SK-N-SH (cell line): ENCODE measurements around the gene CSRP1. TPM values are rescaled to one million over a fixed set of nuclear protein-coding genes. Genes with fewer than 3 reads are reported as not detected.
A peak's percentile ranks its signal among the peaks of the same experiment; 100 is the strongest.

Experiments
- CTCF ChIA-PET: fragments of 300-600, 350-600 bp; formaldehyde crosslinking; extraction: SDS; loops from one replicate; lab custom pipeline; 2021; lab: Yijun Ruan, JAX
- POLR2A ChIA-PET: fragments of 350-600 bp; sonication (Branson Sonifier 250); formaldehyde crosslinking; extraction: SDS; loops from one replicate; lab custom pipeline; 2020; ENCODE audit warnings: antibody characterized with exemption, inconsistent platforms; lab: Yijun Ruan, JAX
- DNase-seq: peaks from one replicate; pipeline ENCODE4 v3.0.0; 2012
- H2AFZ ChIP-seq: fragments of 200-600 bp; sonication (generic); 2 replicates; pipeline ENCODE4 v1.8.1; 2016; ENCODE audit warnings: antibody characterized with exemption, mild to moderate bottlenecking, low read depth
- H3F3A ChIP-seq: fragments of 200-600 bp; sonication (generic); replicated peaks from 2 replicates; pipeline ENCODE3; 2016; ENCODE audit warnings: antibody characterized with exemption, mild to moderate bottlenecking; ENCODE audit not compliant: insufficient read depth
- H3K27ac ChIP-seq, 2 experiments: fragments of 200-500 bp in 1 of 2; fragments of 200-600 bp in 1 of 2; sonication (Bioruptor generic) in 1 of 2; sonication (generic), shearing (Covaris generic) in 1 of 2; 2 replicates each; pipeline versions ENCODE4 v1.5.1 to v1.6.1; 2014 to 2016; ENCODE audit warnings: low read depth in 2 of 2, inconsistent platforms in 1 of 2, low read length in 1 of 2, mild to moderate bottlenecking in 1 of 2, mixed read lengths in 1 of 2
- H3K27me3 ChIP-seq: fragments of 200-600 bp; sonication (generic), shearing (Covaris generic); 2 replicates; pipeline ENCODE4 v1.6.1; 2016; ENCODE audit warnings: mixed run types; ENCODE audit not compliant: insufficient read depth
- H3K36me3 ChIP-seq, 2 experiments: fragments of 200-500 bp in 1 of 2; fragments of 200-600 bp in 1 of 2; sonication (Bioruptor generic) in 1 of 2; sonication (generic) in 1 of 2; replicated peaks in 1 of 2; 2 replicates each; pipeline versions ENCODE3 to v1.5.1; 2014 to 2016; ENCODE audit warnings: low read length in 1 of 2, mild to moderate bottlenecking in 1 of 2; ENCODE audit not compliant: insufficient read depth in 2 of 2, control insufficient read depth in 1 of 2
- H3K4me1 ChIP-seq, 2 experiments: fragments of 200-500 bp in 1 of 2; fragments of 200-600 bp in 1 of 2; sonication (Bioruptor generic) in 1 of 2; sonication (generic), shearing (Covaris generic) in 1 of 2; 2 replicates each; pipeline versions ENCODE4 v1.5.1 to v1.6.1; 2014 to 2016; ENCODE audit warnings: low read depth in 1 of 2, low read length in 1 of 2, mixed run types in 1 of 2; ENCODE audit not compliant: insufficient read depth in 2 of 2, control insufficient read depth in 1 of 2
- H3K4me2 ChIP-seq: fragments of 200-600 bp; sonication (generic), shearing (Covaris generic); 2 replicates; pipeline ENCODE4 v1.6.1; 2017; ENCODE audit warnings: mixed run types
- H3K4me3 ChIP-seq, 2 experiments: fragments of 200-500 bp in 1 of 2; fragments of 200-600 bp in 1 of 2; sonication (Bioruptor generic) in 1 of 2; sonication (generic), shearing (Covaris generic) in 1 of 2; 2 replicates each; pipeline versions ENCODE4 v1.5.1 to v1.8.1; 2014 to 2016; ENCODE audit warnings: low read depth in 2 of 2, inconsistent platforms in 1 of 2, low read length in 1 of 2, mild to moderate bottlenecking in 1 of 2, mixed read lengths in 1 of 2, moderate library complexity in 1 of 2
- H3K79me2 ChIP-seq: fragments of 200-600 bp; sonication (generic); 2 replicates; pipeline ENCODE4 v1.8.1; 2017; ENCODE audit warnings: mild to moderate bottlenecking; ENCODE audit not compliant: insufficient read depth
- H3K9ac ChIP-seq: fragments of 200-600 bp; sonication (generic); 2 replicates; pipeline ENCODE4 v1.6.1; 2017; ENCODE audit warnings: mixed run types
- H3K9me2 ChIP-seq: fragments of 200-600 bp; sonication (generic); 2 replicates; pipeline ENCODE4 v1.6.1; 2017; ENCODE audit warnings: mixed run types
- H3K9me3 ChIP-seq: fragments of 200-600 bp; sonication (generic); 2 replicates; pipeline ENCODE4 v1.6.1; 2017; ENCODE audit warnings: mixed run types, mild to moderate bottlenecking, moderate library complexity
- H4K20me1 ChIP-seq: fragments of 200-600 bp; sonication (generic); 2 replicates; pipeline ENCODE4 v1.6.1; 2017; ENCODE audit warnings: mild to moderate bottlenecking, mixed run types; ENCODE audit not compliant: insufficient read depth
- CHD2 ChIP-seq: fragments of 150-350 bp; IDR thresholded peaks from 2 replicates; pipeline ENCODE4 v1.6.1; 2018; ENCODE audit warnings: low read length; ENCODE audit not compliant: partially characterized antibody
- EP300 ChIP-seq, 2 experiments: IDR thresholded peaks; 2 replicates each; pipeline versions ENCODE4 v1.4.0 to v1.6.1; 2012; ENCODE audit warnings: borderline replicate concordance in 1 of 2, low read depth in 1 of 2, low read length in 1 of 2
- FOXJ3 ChIP-seq: sonication (generic); formaldehyde crosslinking; IDR thresholded peaks from 2 replicates; pipeline ENCODE4 v1.5.1; 2020; ENCODE audit warnings: mild to moderate bottlenecking, missing genetic modification reagents
- FOXM1 ChIP-seq: IDR thresholded peaks from 2 replicates; pipeline ENCODE4 v1.4.0; 2012; ENCODE audit warnings: low read depth, mild to moderate bottlenecking
- GATA2 ChIP-seq: sonication (generic); formaldehyde crosslinking; IDR thresholded peaks from 2 replicates; pipeline ENCODE4 v1.5.0; 2020; ENCODE audit warnings: mild to moderate bottlenecking, missing genetic modification reagents
- JUND ChIP-seq: IDR thresholded peaks from 2 replicates; pipeline ENCODE4 v1.4.0; 2012
- MEF2A ChIP-seq: IDR thresholded peaks from 2 replicates; pipeline ENCODE4 v1.4.0; 2012; ENCODE audit warnings: low read depth, borderline replicate concordance
- NFIC ChIP-seq: IDR thresholded peaks from 2 replicates; pipeline ENCODE4 v1.4.0; 2012; ENCODE audit warnings: borderline replicate concordance
- POLR2AphosphoS5 ChIP-seq: IDR thresholded peaks from 2 replicates; pipeline ENCODE4 v1.6.1; 2012; ENCODE audit warnings: low read depth, low read length
- RAD21 ChIP-seq: IDR thresholded peaks from 2 replicates; pipeline ENCODE4 v1.6.1; 2012; ENCODE audit warnings: mild to moderate bottlenecking, low read length
- RCOR1 ChIP-seq: fragments of 150-350 bp; IDR thresholded peaks from 2 replicates; pipeline ENCODE4 v1.6.1; 2017; ENCODE audit warnings: antibody characterized with exemption, low read length
- RFX5 ChIP-seq: IDR thresholded peaks from 2 replicates; pipeline ENCODE4 v1.6.1; 2012; ENCODE audit warnings: mild to moderate bottlenecking, improper control_type of control experiment, low read length
- RXRA ChIP-seq: IDR thresholded peaks from 2 replicates; pipeline ENCODE4 v1.4.0; 2012; ENCODE audit warnings: low read depth, mild to moderate bottlenecking, borderline replicate concordance
- SIN3A ChIP-seq: IDR thresholded peaks from 2 replicates; pipeline ENCODE4 v1.6.1; 2012; ENCODE audit warnings: low read depth, mild to moderate bottlenecking, low read length, moderate library complexity, borderline replicate concordance
- SMC3 ChIP-seq: IDR thresholded peaks from 2 replicates; pipeline ENCODE4 v1.6.1; 2012; ENCODE audit warnings: low read depth, low read length, improper control_type of control experiment
- TEAD4 ChIP-seq: IDR thresholded peaks from 2 replicates; pipeline ENCODE4 v1.4.0; 2012; ENCODE audit warnings: mild to moderate bottlenecking, borderline replicate concordance; ENCODE audit not compliant: insufficient read depth
- YY1 ChIP-seq: IDR thresholded peaks from 2 replicates; pipeline ENCODE4 v1.4.0; 2012; ENCODE audit warnings: low read depth, mild to moderate bottlenecking
- WGBS: methylation state at CpG from one replicate; pipeline ENCODE4 v1.1.6; 2017; ENCODE audit warnings: low lambda C conversion rate; 5-methylcytosine and 5-hydroxymethylcytosine counted together
- polyA plus RNA-seq, 3 experiments: library from polyadenylated mRNA; depleted of rRNA; stranded (reverse); fragments of >200 nt; gene quantifications; 2 replicates each; pipeline ENCODE4 v1.2.3, GENCODE V29; 2012
- TF ChIP-seq, protein P1 (sequence below): IDR thresholded peaks from 2 replicates; pipeline ENCODE4 v1.4.0; 2012; ENCODE audit warnings: low read depth, borderline replicate concordance
- TF ChIP-seq, protein P2 (sequence below): IDR thresholded peaks from 2 replicates; pipeline ENCODE4 v1.4.0; 2012; ENCODE audit warnings: low read depth, borderline replicate concordance
- TF ChIP-seq, protein P3 (sequence below): IDR thresholded peaks from 2 replicates; pipeline ENCODE4; 2012

CSRP1 gene
- polyA plus RNA-seq, 1 of the 3 experiments (the other 2 are of a cell fraction), result 373 TPM

DNA sequence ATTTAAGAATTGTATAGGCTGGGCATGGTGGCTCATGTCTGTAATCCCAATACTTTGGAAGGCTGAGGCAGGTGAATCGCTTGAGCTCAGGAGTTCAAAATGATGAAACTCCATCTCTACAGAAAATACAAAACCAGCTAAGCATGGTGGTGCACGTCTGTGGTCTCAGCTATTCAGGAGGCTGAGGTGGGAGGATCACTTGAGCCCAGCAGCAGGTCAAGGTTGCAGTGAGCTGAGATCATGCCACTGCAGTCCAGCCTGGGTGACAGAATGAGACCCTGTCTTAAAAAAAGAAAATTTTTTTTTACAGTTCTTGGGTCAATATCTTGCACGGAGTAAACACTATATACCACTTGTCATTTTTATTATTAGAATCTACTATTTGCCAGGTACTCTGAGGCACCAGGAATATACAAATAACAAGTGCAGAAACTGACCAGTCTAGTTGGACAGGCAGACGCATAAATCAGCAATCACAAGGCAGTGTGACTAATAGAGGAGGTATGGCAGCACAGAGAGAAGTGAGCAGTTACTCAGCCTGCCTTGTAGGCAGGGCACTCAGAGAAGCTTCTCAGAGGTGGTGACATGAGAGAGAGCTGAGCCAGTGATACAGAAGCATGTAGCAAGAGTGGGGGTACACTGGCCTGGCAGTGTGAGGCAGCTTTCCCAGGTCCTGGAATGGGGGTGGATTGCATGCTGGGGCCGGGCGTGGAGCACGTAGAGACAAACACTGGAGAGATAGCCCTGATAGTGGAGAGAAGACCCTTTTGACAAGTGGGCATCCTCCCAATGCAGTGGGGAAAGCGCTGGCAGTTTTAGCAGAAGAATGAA is 45.9 kb downstream of the CSRP1 start (continued):
- TF ChIP-seq FOXM1 (no peak), TEAD4 (0 out of 2 replicates have a peak, but pooled peaks have one; percentile 56), MEF2A (no peak), GATA2 (CRISPR knock-in tag) (no peak), RXRA (peak; percentile 45; the same call in 1 of the 2 replicates), POLR2AphosphoS5 (peak; percentile 76), RAD21 (no peak)
- TF ChIP-seq, protein P1, sequence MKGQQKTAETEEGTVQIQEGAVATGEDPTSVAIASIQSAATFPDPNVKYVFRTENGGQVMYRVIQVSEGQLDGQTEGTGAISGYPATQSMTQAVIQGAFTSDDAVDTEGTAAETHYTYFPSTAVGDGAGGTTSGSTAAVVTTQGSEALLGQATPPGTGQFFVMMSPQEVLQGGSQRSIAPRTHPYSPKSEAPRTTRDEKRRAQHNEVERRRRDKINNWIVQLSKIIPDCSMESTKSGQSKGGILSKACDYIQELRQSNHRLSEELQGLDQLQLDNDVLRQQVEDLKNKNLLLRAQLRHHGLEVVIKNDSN, result peak; percentile 39; the same call in 1 of the 2 replicates
- TF ChIP-seq, protein P2, sequence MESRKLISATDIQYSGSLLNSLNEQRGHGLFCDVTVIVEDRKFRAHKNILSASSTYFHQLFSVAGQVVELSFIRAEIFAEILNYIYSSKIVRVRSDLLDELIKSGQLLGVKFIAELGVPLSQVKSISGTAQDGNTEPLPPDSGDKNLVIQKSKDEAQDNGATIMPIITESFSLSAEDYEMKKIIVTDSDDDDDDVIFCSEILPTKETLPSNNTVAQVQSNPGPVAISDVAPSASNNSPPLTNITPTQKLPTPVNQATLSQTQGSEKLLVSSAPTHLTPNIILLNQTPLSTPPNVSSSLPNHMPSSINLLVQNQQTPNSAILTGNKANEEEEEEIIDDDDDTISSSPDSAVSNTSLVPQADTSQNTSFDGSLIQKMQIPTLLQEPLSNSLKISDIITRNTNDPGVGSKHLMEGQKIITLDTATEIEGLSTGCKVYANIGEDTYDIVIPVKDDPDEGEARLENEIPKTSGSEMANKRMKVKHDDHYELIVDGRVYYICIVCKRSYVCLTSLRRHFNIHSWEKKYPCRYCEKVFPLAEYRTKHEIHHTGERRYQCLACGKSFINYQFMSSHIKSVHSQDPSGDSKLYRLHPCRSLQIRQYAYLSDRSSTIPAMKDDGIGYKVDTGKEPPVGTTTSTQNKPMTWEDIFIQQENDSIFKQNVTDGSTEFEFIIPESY, result no peak

DNA sequence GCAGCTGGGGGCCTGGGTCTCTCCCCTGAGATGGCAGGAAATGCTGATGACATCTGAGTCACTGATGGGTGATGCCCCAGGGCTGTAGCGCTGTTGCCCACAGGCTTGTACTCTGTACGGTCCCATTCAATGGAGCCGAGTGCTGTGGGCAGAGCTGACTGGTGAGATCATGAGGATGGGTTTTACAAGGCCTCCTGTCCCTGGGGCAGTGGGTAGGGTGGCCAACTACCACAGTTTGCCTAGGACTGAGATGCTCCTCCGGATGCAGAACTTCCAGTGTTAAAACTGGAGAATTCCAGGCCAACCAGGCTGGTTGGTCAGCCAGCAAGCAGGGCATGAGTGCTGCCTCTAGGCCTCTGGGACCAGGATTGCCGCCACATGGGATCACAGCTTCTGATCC is 47.1 kb downstream of the CSRP1 start:
- H3K27ac ChIP-seq, result peak overlapping the region; percentile 92 to 98; a peak in 2 of 4 replicates
- TF ChIP-seq, protein P2, result no peak
- TF ChIP-seq JUND (no peak), GATA2 (CRISPR knock-in tag) (no peak), RCOR1 (no peak), POLR2AphosphoS5 (no peak), SMC3 (no peak), RFX5 (no peak), FOXJ3 (no peak), EP300 (IDR thresholded peaks at IDR 0.05; ENCODE audit: borderline replicate concordance in 1 of 2, low read depth in 1 of 2, low read length in 1 of 2) (no peak), SIN3A (no peak), RXRA (no peak), CHD2 (no peak), RAD21 (no peak), NFIC (no peak), YY1 (no peak)
- TF ChIP-seq, protein P3, sequence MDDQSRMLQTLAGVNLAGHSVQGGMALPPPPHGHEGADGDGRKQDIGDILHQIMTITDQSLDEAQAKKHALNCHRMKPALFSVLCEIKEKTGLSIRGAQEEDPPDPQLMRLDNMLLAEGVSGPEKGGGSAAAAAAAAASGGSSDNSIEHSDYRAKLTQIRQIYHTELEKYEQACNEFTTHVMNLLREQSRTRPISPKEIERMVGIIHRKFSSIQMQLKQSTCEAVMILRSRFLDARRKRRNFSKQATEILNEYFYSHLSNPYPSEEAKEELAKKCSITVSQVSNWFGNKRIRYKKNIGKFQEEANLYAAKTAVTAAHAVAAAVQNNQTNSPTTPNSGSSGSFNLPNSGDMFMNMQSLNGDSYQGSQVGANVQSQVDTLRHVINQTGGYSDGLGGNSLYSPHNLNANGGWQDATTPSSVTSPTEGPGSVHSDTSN, result no peak
- TF ChIP-seq, protein P1, result no peak
- TF ChIP-seq, all 33 proteins: peak for 0
- Histone ChIP-seq H3K79me2 (peaks cover 6% of the 10 kb centered on the region; the same call in 1 of the 2 replicates), H3K9ac (no peak overlapping the region), H4K20me1 (no peaks in the 10 kb centered on the region), H3F3A (peaks cover 52% of the 10 kb centered on the region), H3K4me2 (no peak overlapping the region), H3K36me3 (peaks cover 5 to 8% of the 10 kb centered on the region in 2 experiments), H3K4me3 (no peak overlapping the region), H3K4me1 (peaks cover 11 to 41% of the 10 kb centered on the region in 2 experiments; a peak in 3 of 4 replicates), H2AFZ (no peak overlapping the region), H3K9me3 (no peaks in the 10 kb centered on the region), H3K27me3 (no peaks in the 10 kb centered on the region), H3K9me2 (no peaks in the 10 kb centered on the region)
- POLR2A ChIA-PET, result interaction anchor here (2.2 kb wide), 1 partner anchor 9 kb away, joined by 9 read pairs; the partner anchor contains the start of gene PHLDA3
- CTCF ChIA-PET, result interaction anchor here (0.9 to 3.8 kb wide), 5 partner anchors 11 to 98 kb away, joined by 3 to 17 read pairs (median 8); no protein-coding TSS in a partner anchor
- no CpG with 5 or more reads among the region's 5 CpGs for WGBS
- no peak for DNase-seq
